Testis (tissue), 3 donors: ENCODE measurements around the gene ATG7. TPM values are rescaled to one million over a fixed set of nuclear protein-coding genes. Genes with fewer than 3 reads are reported as not detected.
"Not testable (repeated sequence)": the region's sequence is repeated elsewhere in the genome, so short reads cannot be mapped to it uniquely, and the experiment has no call there.

ENCODE experiments used
- DNase-seq: peaks from one replicate; pipeline ENCODE4 v3.0.0-alpha.2; 2019
- H3K27ac ChIP-seq, 2 donors: fragments of 200-600 bp; sonication (generic); one replicate each; pipeline ENCODE4 v1.5.1; 2019
- H3K27me3 ChIP-seq: fragments of 200-600 bp; sonication (generic); one replicate; pipeline ENCODE4 v1.5.1; 2019
- H3K36me3 ChIP-seq: fragments of 200-600 bp; sonication (generic); one replicate; pipeline ENCODE4 v1.5.1; 2017; ENCODE audit warnings: low read depth; ENCODE audit errors: missing control alignments
- H3K4me1 ChIP-seq: fragments of 200-600 bp; sonication (generic); one replicate; pipeline ENCODE4 v1.5.1; 2019
- H3K4me3 ChIP-seq, 2 donors: fragments of 200-600 bp; sonication (generic); one replicate each; pipeline ENCODE4 v1.5.1; 2017 to 2019
- H3K9me3 ChIP-seq: fragments of 200-600 bp; sonication (generic); one replicate; pipeline ENCODE4 v1.5.1; 2017
- POLR2A ChIP-seq: fragments of 450-650 bp; IDR thresholded peaks from one replicate; pipeline ENCODE4 v1.6.1; 2017; ENCODE audit warnings: antibody characterized with exemption, mild to moderate bottlenecking, moderate library complexity
- WGBS, 2 donors: methylation state at CpG; one replicate each; pipeline ENCODE4 v1.1.5; 2018; 5-methylcytosine and 5-hydroxymethylcytosine counted together
- intact Hi-C: fragments of 100-400 bp; cut with DNase I; formaldehyde crosslinking; loops from one replicate; pipeline ENCODE4 v1.15.1; 2023; ENCODE audit warnings: low total_unique reads
- polyA plus RNA-seq: library from polyadenylated mRNA; stranded (reverse); fragments of 350-450 nt; fragmentation: Illumina TruSeq; extraction: RNeasy Lipid Tissue Mini Kit (QIAGEN cat#74804); gene quantifications from one replicate; pipeline ENCODE4 v1.2.3, GENCODE V29; 2014; ENCODE audit warnings: low read depth, low replicate concordance; ENCODE audit not compliant: insufficient read depth
- total RNA-seq, 2 donors: library from RNA; depleted of rRNA; stranded (reverse); fragments of >200 nt; gene quantifications; one replicate each; pipeline ENCODE4 v1.2.3, GENCODE V29; 2016
- TF ChIP-seq, protein P1 (sequence below), 3 experiments: fragments of 450-650 bp in 2 of 3; fragments of 200-600 bp in 1 of 3; sonication (generic) in 1 of 3; IDR thresholded peaks; one replicate each; pipeline ENCODE4 v1.5.1; 2016 to 2019; ENCODE audit warnings: antibody characterized with exemption in 3 of 3, mild to moderate bottlenecking in 2 of 3, moderate library complexity in 1 of 3

ATG7 gene
- total and polyA plus RNA-seq, 3 donors from 2014 or later: 52.9 to 95.4 (median 86.0) TPM

DNA sequence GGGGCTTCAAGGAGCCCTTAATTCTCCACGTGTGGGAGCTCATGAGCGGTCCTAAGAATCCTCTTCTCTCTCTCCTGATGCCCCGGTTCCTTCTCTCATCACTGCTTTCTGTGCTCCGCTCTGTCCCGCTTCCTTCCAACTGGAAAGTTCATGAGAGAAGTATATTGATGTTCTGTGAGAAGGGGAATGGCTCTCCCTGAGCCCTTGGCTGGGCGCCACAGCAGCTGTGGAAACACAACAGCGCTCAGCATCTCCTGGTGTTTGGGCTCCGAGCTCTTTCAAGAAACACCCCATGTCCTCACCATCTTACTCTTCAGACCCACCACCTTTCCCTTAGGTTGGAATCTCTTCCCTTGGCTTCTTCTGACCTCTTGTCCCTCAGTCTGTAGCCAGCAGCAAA is 209.8 kb downstream of the ATG7 start:
- intact Hi-C loops: no loop called here

DNA sequence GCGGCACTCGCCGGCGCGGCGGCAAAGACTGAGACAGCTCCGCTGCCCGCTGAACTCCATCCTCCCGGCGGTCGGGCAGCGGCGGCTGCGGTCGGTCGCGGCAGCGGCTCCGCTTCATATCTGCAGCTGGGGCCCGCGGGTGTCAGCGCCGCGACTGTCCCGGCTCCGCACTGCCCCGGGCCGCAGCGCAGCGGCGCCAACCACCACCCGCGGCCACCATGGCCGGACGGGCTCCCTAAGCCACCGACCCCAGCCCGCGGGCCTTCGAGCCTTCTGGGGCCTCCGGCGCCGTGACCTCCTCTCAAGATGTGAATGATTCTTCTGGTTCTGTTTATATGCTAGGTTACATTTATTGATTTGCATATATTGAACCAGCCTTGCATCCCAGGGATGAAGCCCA is 216.2 kb downstream of the ATG7 start:
- DNase-seq, H3K4me1 ChIP-seq, H3K4me3 ChIP-seq, H3K27ac ChIP-seq, intact Hi-C loops, H3K9me3 ChIP-seq, H3K36me3 ChIP-seq, H3K27me3 ChIP-seq: not testable (repeated sequence)
- 93 to 97% methylated on average over 13 to 18 of the region's 42 CpGs for WGBS, 2 donors

More for the DNA sequence above, 209.8 kb downstream of the ATG7 start:
- TF ChIP-seq, protein P1, sequence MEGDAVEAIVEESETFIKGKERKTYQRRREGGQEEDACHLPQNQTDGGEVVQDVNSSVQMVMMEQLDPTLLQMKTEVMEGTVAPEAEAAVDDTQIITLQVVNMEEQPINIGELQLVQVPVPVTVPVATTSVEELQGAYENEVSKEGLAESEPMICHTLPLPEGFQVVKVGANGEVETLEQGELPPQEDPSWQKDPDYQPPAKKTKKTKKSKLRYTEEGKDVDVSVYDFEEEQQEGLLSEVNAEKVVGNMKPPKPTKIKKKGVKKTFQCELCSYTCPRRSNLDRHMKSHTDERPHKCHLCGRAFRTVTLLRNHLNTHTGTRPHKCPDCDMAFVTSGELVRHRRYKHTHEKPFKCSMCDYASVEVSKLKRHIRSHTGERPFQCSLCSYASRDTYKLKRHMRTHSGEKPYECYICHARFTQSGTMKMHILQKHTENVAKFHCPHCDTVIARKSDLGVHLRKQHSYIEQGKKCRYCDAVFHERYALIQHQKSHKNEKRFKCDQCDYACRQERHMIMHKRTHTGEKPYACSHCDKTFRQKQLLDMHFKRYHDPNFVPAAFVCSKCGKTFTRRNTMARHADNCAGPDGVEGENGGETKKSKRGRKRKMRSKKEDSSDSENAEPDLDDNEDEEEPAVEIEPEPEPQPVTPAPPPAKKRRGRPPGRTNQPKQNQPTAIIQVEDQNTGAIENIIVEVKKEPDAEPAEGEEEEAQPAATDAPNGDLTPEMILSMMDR (IDR thresholded peaks at IDR 0.05): no peak
- TF ChIP-seq POLR2A: no peak
- Histone ChIP-seq H3K4me3 (no peak overlapping the region), H3K9me3 (no peaks in the 10 kb centered on the region), H3K36me3 (no peaks in the 10 kb centered on the region), H3K27me3 (no peaks in the 10 kb centered on the region), H3K4me1 (peaks cover 7% of the 10 kb centered on the region), H3K27ac (peak overlapping the region in 1 of 2 donors; percentile 23)
- DNase-seq: peak; percentile 78
- 51 to 73% methylated on average over 8 of the region's 8 CpGs for WGBS, 2 donors

DNA sequence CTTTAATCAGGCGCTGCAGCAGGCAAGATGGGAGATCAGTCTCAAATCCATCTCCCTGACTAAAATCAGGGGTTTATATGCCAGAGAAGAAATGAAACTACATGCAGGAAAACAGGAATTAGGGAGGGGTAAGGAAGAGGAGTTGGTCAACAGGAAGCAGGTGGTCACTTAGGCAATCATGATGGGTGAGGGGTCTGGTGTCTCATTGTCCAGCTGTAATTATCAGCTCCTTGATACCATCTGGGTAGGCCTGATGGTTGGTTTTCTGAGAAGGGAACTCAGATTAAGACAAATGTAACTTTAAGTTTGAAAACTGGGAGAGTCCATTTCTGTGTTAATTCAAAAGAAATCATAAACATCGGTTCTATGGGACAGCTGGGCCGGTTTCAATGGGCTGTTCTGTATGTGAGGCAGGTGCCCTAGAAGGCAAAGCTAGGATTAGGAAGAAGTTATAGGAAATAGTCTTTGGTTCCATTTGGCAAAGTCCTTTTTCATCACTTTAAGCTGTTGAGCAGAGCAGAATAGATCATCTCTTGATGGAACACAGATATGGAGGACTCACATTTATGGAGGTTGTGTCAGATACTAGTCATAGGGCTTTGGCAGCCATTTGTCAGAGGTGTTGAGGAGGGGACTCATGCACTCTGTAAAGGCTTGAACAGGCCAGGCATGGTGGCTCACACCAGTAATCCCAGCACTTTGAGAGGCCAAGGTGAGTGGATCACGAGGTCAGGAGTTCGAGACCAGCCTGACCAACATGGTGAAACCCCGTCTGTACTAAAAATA is 222.1 kb downstream of the ATG7 start:
- no peaks in the 10 kb centered on the region for H3K36me3 ChIP-seq
- no peak for DNase-seq
- H3K9me3 ChIP-seq: no peaks in the 10 kb centered on the region
- no peaks in the 10 kb centered on the region for H3K4me1 ChIP-seq
- intact Hi-C loops: no loop called here
- TF ChIP-seq, protein P1 (IDR thresholded peaks at IDR 0.05): no peak
- no peak for TF ChIP-seq POLR2A
- no peak overlapping the region for H3K4me3 ChIP-seq
- 92 to 97% methylated on average over 6 of the region's 6 CpGs for whole genome bisulfite sequencing, 2 donors
- H3K27me3 ChIP-seq: no peaks in the 10 kb centered on the region
- H3K27ac ChIP-seq: no peak overlapping the region

DNA sequence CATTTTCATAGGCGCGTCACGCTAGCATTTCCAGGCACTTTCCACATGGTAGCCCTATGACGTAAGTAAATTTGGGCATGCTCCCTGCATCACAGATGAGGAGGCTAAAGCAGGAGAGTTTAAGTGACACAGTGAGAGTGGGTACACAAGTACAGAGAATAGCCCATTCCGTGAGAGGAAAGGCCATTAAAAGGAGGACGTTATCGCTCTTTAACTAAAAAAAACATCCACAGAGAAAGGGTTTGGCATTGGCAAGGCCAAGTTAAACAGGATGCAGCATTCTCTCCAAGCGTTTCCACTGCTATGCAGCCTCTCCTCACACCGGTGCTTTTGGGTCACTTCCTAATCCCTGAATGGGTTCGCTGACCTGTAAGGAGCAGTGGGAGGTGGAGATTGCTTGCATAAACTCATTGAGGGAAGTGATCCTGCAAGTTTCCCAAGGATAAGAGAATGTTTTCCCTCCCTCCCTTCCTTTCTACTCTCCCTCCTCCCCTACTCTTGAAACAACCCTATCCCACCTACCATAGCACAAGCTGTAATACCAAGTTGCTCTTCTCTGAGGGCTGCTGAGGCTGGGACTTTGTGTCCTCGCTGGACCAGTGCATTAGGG is 223.9 kb downstream of the ATG7 start:
- DNase-seq: no peak
- intact Hi-C loops: no loop called here
- Histone ChIP-seq H3K4me3 (no peak overlapping the region), H3K9me3 (no peaks in the 10 kb centered on the region), H3K27ac (no peak overlapping the region), H3K36me3 (no peaks in the 10 kb centered on the region), H3K4me1 (no peaks in the 10 kb centered on the region), H3K27me3 (no peaks in the 10 kb centered on the region)
- WGBS, 2 donors: 56 to 60% methylated on average over 11 of the region's 11 CpGs
- TF ChIP-seq, protein P1 (IDR thresholded peaks at IDR 0.05): no peak
- no peak for TF ChIP-seq POLR2A

DNA sequence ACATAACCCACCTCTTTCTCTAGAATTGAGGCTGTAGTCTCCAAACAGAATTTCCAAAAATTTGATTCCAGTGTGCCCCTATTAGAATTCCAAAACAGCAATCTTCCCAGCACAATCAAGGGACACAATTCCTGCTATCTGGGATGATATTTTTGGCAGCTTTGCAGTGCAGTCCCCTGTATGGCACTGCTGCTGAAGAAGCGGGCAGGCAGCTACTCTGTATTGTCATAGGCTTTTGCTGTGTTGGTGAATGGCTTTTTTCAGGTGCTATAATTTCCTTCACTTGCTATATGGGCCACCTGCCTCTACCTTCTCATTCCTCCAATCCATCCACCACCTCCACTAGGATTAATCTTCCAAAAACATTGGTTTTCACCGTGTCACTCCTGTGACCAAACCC is 226.0 kb downstream of the ATG7 start:
- no peak overlapping the region for H3K27ac ChIP-seq
- H3K27me3 ChIP-seq: no peaks in the 10 kb centered on the region
- WGBS, 2 donors: 94% methylated on average over 2 of the region's 2 CpGs
- no peak overlapping the region for H3K4me3 ChIP-seq
- H3K9me3 ChIP-seq: no peaks in the 10 kb centered on the region
- H3K36me3 ChIP-seq: no peaks in the 10 kb centered on the region
- no peaks in the 10 kb centered on the region for H3K4me1 ChIP-seq
- intact Hi-C loops: no loop called here
- no peak for TF ChIP-seq POLR2A
- TF ChIP-seq, protein P1 (IDR thresholded peaks at IDR 0.05): no peak
- DNase-seq: no peak
